PC-3 (cell line): ENCODE results near the gene EDC3. TPM values are rescaled to one million over a fixed set of nuclear protein-coding genes. Genes with fewer than 3 reads are reported as not detected.

Source experiments
- ATAC-seq: fragments of 200-7000 bp; cut with Tn5 transposase; 2 replicates; pipeline ENCODE4 v1.9.1; 2020; ENCODE audit warnings: mild to moderate bottlenecking, moderate library complexity
- BruUV-seq: library from RNA; stranded (reverse); fragments of 400-500 nt; replicated peaks from 2 replicates; lab custom pipeline; 2021; lab: Mats Ljungman, UMichigan
- CTCF ChIA-PET: fragments of 300-600 bp; sonication (Branson Sonifier 250); formaldehyde crosslinking; loops from one replicate; lab custom pipeline; 2022; ENCODE audit warnings: antibody characterized with exemption; lab: Charles Lee
- POLR2A ChIA-PET: fragments of 300-600 bp; sonication (Branson Sonifier 250); formaldehyde crosslinking; loops from one replicate; lab custom pipeline; 2022; ENCODE audit warnings: antibody characterized with exemption; ENCODE audit not compliant: unreplicated experiment; lab: Charles Lee
- DNase-seq: peaks from one replicate; pipeline ENCODE4 v3.0.0-alpha.2; 2015
- H2AFZ ChIP-seq: fragments of 300-600 bp; sonication (generic); 2 replicates; pipeline ENCODE4 v1.6.0; 2016; ENCODE audit warnings: antibody characterized with exemption, low read length
- H3F3A ChIP-seq: fragments of 300-600 bp; sonication (generic); one replicate; pipeline ENCODE4 v1.6.0; 2017; ENCODE audit warnings: antibody characterized with exemption, low read length, control low read depth, mild to moderate bottlenecking; ENCODE audit not compliant: unreplicated experiment
- H3K27ac ChIP-seq: fragments of 300-600 bp; sonication (generic); 2 replicates; pipeline ENCODE4 v1.5.1; 2016; ENCODE audit warnings: mild to moderate bottlenecking, low read length
- H3K27me3 ChIP-seq: fragments of 300-600 bp; sonication (generic); 2 replicates; pipeline ENCODE4 v1.6.1; 2016; ENCODE audit warnings: low read length, mixed read lengths
- H3K36me3 ChIP-seq: fragments of 300-600 bp; sonication (generic); 2 replicates; pipeline ENCODE4 v1.6.1; 2016; ENCODE audit warnings: low read depth, mixed run types, low read length, mixed read lengths
- H3K4me1 ChIP-seq: fragments of 300-600 bp; sonication (generic); 2 replicates; pipeline ENCODE4 v1.5.1; 2016; ENCODE audit warnings: low read length; ENCODE audit not compliant: insufficient read depth
- H3K4me2 ChIP-seq: fragments of 300-600 bp; sonication (generic); 2 replicates; pipeline ENCODE4 v1.6.0; 2016; ENCODE audit warnings: low read length
- H3K4me3 ChIP-seq: fragments of 300-600 bp; sonication (generic); 2 replicates; pipeline ENCODE4 v1.5.1; 2016; ENCODE audit warnings: mild to moderate bottlenecking, low read length, mixed read lengths
- H3K79me2 ChIP-seq: fragments of 300-600 bp; sonication (generic); 2 replicates; pipeline ENCODE4 v1.6.1; 2017; ENCODE audit warnings: low read length, mixed read lengths
- H3K9ac ChIP-seq: fragments of 300-600 bp; sonication (generic); 2 replicates; pipeline ENCODE4 v1.6.0; 2016; ENCODE audit warnings: mild to moderate bottlenecking, low read length
- H3K9me2 ChIP-seq: fragments of 300-600 bp; sonication (generic); replicated peaks from 2 replicates; pipeline ENCODE4 v1.6.1; 2016; ENCODE audit warnings: mixed run types, low read length, mixed read lengths
- H3K9me3 ChIP-seq: fragments of 300-600 bp; sonication (generic); 2 replicates; pipeline ENCODE4 v1.6.1; 2016; ENCODE audit warnings: low read length, mixed read lengths
- H4K20me1 ChIP-seq: fragments of 300-600 bp; sonication (generic); 2 replicates; pipeline ENCODE4 v1.6.1; 2016; ENCODE audit warnings: low read length, mixed read lengths
- CTCF ChIP-seq: fragments of 300-600 bp; sonication (generic); conservative IDR thresholded peaks from 2 replicates; pipeline ENCODE4 v1.5.1; 2017; ENCODE audit warnings: antibody characterized with exemption, low read depth, mild to moderate bottlenecking, low read length
- EZH2 ChIP-seq: fragments of 300-600 bp; sonication (generic); IDR thresholded peaks from one replicate; pipeline ENCODE4 v1.6.1; 2017; ENCODE audit warnings: antibody characterized with exemption, mild to moderate bottlenecking, low read length; ENCODE audit not compliant: unreplicated experiment
- EZH2phosphoT487 ChIP-seq: fragments of 300-600 bp; sonication (generic); IDR thresholded peaks from 2 replicates; pipeline ENCODE4 v1.6.1; 2018; ENCODE audit warnings: mild to moderate bottlenecking, antibody characterized with exemption, low read length, borderline replicate concordance
- intact Hi-C: fragments of 100-400 bp; cut with micrococcal nuclease; formaldehyde crosslinking; loops from 2 replicates; pipeline ENCODE4 v1.9.0; 2023
- total RNA-seq: library from RNA; depleted of rRNA; stranded (reverse); fragments of >200 nt; gene quantifications from 2 replicates; pipeline ENCODE4 v1.2.3, GENCODE V29; 2014

EDC3 gene
- total RNA-seq, 1 experiment from 2014 or later, result 9.9 TPM

- H3K27me3 ChIP-seq, result 0 out of 2 replicates have a peak, but pooled peaks cover 3% of the 10 kb centered on the region
- ChIA-PET POLR2A (no interaction called here), CTCF (no interaction called here)
- H3K4me2 ChIP-seq, result no peak overlapping the region
- no peaks in the 10 kb centered on the region for H3K9me3 ChIP-seq
- no peaks in the 10 kb centered on the region for H3K79me2 ChIP-seq
- H3K9ac ChIP-seq, result no peak overlapping the region
- TF ChIP-seq EZH2 (no peak), CTCF (no peak), EZH2phosphoT487 (no peak)
- H3F3A ChIP-seq, result no peaks in the 10 kb centered on the region
- intact Hi-C loops, result no loop called here
- no peaks in the 10 kb centered on the region for H3K36me3 ChIP-seq
- ATAC-seq (no peak), DNase-seq (no peak)
- H4K20me1 ChIP-seq, result no peaks in the 10 kb centered on the region
- no peak overlapping the region for H3K4me3 ChIP-seq
- H3K4me1 ChIP-seq, result no peaks in the 10 kb centered on the region
- H3K9me2 ChIP-seq, result no peaks in the 10 kb centered on the region
- BruUV-seq, result no TSS peak
- no peak overlapping the region for H3K27ac ChIP-seq
- no peak overlapping the region for H2AFZ ChIP-seq
These were observed 14.7 kb upstream of the EDC3 start for GRCh38 chr15:74710319-74711094.

GRCh38 chr15:74709892-74710291 lies 14.1 kb upstream of the EDC3 start:
- no peaks in the 10 kb centered on the region for H3K4me1 ChIP-seq
- H3K4me2 ChIP-seq, result no peak overlapping the region
- no peak overlapping the region for H3K9ac ChIP-seq
- no peak overlapping the region for H3K27ac ChIP-seq
- H3F3A ChIP-seq, result no peaks in the 10 kb centered on the region
- no TSS peak for BruUV-seq
- no peak overlapping the region for H3K4me3 ChIP-seq
- CTCF ChIA-PET, result no interaction called here
- TF ChIP-seq EZH2, result no peak
- TF ChIP-seq CTCF, result no peak
- TF ChIP-seq EZH2phosphoT487, result no peak
- DNase-seq (no peak), ATAC-seq (no peak)
- no peaks in the 10 kb centered on the region for H3K79me2 ChIP-seq
- no peak overlapping the region for H2AFZ ChIP-seq
- intact Hi-C loops, result no loop called here
- POLR2A ChIA-PET, result no interaction called here
- 0 out of 2 replicates have a peak, but pooled peaks cover 3% of the 10 kb centered on the region for H3K27me3 ChIP-seq
- H4K20me1 ChIP-seq, result no peaks in the 10 kb centered on the region
- no peaks in the 10 kb centered on the region for H3K9me3 ChIP-seq
- H3K9me2 ChIP-seq, result no peaks in the 10 kb centered on the region
- no peaks in the 10 kb centered on the region for H3K36me3 ChIP-seq

GRCh38 chr15:74709011-74709410 lies 13.2 kb upstream of the EDC3 start:
- H3K27me3 ChIP-seq, result 0 out of 2 replicates have a peak, but pooled peaks cover 3% of the 10 kb centered on the region
- H3K9me2 ChIP-seq, result no peaks in the 10 kb centered on the region
- no peak overlapping the region for H3K9ac ChIP-seq
- no peaks in the 10 kb centered on the region for H3K79me2 ChIP-seq
- no peak overlapping the region for H3K27ac ChIP-seq
- no peaks in the 10 kb centered on the region for H3K4me1 ChIP-seq
- ChIA-PET POLR2A (no interaction called here), CTCF (no interaction called here)
- DNase-seq, result no peak
- BruUV-seq, result no TSS peak
- no peak for TF ChIP-seq CTCF
- no peak for TF ChIP-seq EZH2
- TF ChIP-seq EZH2phosphoT487, result no peak
- H3F3A ChIP-seq, result no peaks in the 10 kb centered on the region
- H3K4me3 ChIP-seq, result no peak overlapping the region
- no peak overlapping the region for H3K4me2 ChIP-seq
- ATAC-seq, result no peak
- H3K36me3 ChIP-seq, result no peaks in the 10 kb centered on the region
- H2AFZ ChIP-seq, result no peak overlapping the region
- H3K9me3 ChIP-seq, result no peaks in the 10 kb centered on the region
- no peaks in the 10 kb centered on the region for H4K20me1 ChIP-seq
- intact Hi-C loops, result no loop called here
